Hepatocyte (in vitro differentiated cells): ENCODE results near the gene VNN1.

ENCODE experiments used
- EZH2 ChIP-seq: fragments of 200-600 bp; sonication (generic); IDR thresholded peaks from 2 replicates; pipeline ENCODE4 v1.6.1; 2016; ENCODE audit warnings: antibody characterized with exemption, mild to moderate bottlenecking, borderline replicate concordance
- TF ChIP-seq, protein P1 (sequence below): fragments of 200-600 bp; sonication (generic); IDR thresholded peaks from 2 replicates; pipeline ENCODE4 v1.5.1; 2016; ENCODE audit warnings: antibody characterized with exemption, mild to moderate bottlenecking; ENCODE audit not compliant: poor library complexity

DNA sequence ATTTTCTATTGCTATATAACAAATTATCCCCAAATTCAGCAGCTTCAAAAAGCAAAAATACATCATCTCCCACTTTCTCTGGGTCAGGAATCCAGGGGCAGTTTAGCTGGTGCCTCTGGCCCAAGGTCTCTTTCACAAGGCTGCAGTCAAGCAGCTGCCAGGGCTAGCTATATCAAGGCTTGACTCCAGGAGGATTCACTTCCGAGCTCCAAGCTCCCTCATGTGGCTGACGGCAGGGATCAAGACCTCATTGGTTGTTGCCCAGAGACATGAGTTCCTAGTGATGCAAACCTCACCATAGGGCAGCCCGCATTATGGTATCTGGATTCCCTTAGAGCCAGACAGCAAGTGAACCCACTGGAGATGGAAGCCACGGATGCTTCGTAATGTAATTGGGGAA, 1.3 kb upstream of the VNN1 start:
- TF ChIP-seq, protein P1, sequence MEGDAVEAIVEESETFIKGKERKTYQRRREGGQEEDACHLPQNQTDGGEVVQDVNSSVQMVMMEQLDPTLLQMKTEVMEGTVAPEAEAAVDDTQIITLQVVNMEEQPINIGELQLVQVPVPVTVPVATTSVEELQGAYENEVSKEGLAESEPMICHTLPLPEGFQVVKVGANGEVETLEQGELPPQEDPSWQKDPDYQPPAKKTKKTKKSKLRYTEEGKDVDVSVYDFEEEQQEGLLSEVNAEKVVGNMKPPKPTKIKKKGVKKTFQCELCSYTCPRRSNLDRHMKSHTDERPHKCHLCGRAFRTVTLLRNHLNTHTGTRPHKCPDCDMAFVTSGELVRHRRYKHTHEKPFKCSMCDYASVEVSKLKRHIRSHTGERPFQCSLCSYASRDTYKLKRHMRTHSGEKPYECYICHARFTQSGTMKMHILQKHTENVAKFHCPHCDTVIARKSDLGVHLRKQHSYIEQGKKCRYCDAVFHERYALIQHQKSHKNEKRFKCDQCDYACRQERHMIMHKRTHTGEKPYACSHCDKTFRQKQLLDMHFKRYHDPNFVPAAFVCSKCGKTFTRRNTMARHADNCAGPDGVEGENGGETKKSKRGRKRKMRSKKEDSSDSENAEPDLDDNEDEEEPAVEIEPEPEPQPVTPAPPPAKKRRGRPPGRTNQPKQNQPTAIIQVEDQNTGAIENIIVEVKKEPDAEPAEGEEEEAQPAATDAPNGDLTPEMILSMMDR = peak; percentile 40
- no peak for TF ChIP-seq EZH2
